DOHH2 (cell line): Measurements from ENCODE around the gene SLC9A2.

Experiments
- H3F3A ChIP-seq: fragments of 200-600 bp; sonication (generic), shearing (Covaris generic); 2 replicates; pipeline ENCODE4 v1.6.0; 2016; ENCODE audit warnings: antibody characterized with exemption, mild to moderate bottlenecking; ENCODE audit not compliant: control insufficient read depth, insufficient read depth
- H3K27ac ChIP-seq: fragments of 200-600 bp; sonication (generic); 2 replicates; pipeline ENCODE4 v1.5.1; 2014; ENCODE audit warnings: low read depth, mild to moderate bottlenecking, low read length, moderate library complexity
- H3K27me3 ChIP-seq: fragments of 200-600 bp; sonication (generic); 2 replicates; pipeline ENCODE4 v1.6.1; 2014; ENCODE audit warnings: mild to moderate bottlenecking, low read length, mixed read lengths; ENCODE audit not compliant: control insufficient read depth
- H3K36me3 ChIP-seq: fragments of 200-600 bp; sonication (generic); 2 replicates; pipeline ENCODE4 v1.6.1; 2014; ENCODE audit warnings: mild to moderate bottlenecking, low read length, moderate library complexity, mixed read lengths; ENCODE audit not compliant: control insufficient read depth
- H3K4me1 ChIP-seq: fragments of 200-600 bp; sonication (generic); 2 replicates; pipeline ENCODE4 v1.6.1; 2014; ENCODE audit warnings: mild to moderate bottlenecking, low read length, mixed read lengths; ENCODE audit not compliant: control insufficient read depth
- H3K4me2 ChIP-seq: fragments of 200-600 bp; sonication (generic); 2 replicates; pipeline ENCODE4 v1.6.0; 2014; ENCODE audit warnings: mild to moderate bottlenecking, low read length, moderate library complexity
- H3K4me3 ChIP-seq: fragments of 200-600 bp; sonication (generic); 2 replicates; pipeline ENCODE4 v1.5.1; 2014; ENCODE audit warnings: mild to moderate bottlenecking, low read length, mixed read lengths
- H3K79me2 ChIP-seq: fragments of 200-600 bp; sonication (generic); 2 replicates; pipeline ENCODE4 v1.6.1; 2014; ENCODE audit warnings: mild to moderate bottlenecking, low read length, mixed read lengths; ENCODE audit not compliant: control insufficient read depth
- H3K9me2 ChIP-seq: fragments of 200-600 bp; sonication (generic); replicated peaks from 2 replicates; pipeline ENCODE4 v1.6.1; 2014; ENCODE audit warnings: mild to moderate bottlenecking, low read length, mixed read lengths; ENCODE audit not compliant: control insufficient read depth
- H3K9me3 ChIP-seq: fragments of 200-600 bp; sonication (generic); 2 replicates; pipeline ENCODE4 v1.6.1; 2014; ENCODE audit warnings: antibody characterized with exemption, low read length, mixed read lengths; ENCODE audit not compliant: control insufficient read depth, insufficient read depth
- H4K20me1 ChIP-seq: fragments of 200-600 bp; sonication (generic); 2 replicates; pipeline ENCODE4 v1.6.0; 2014; ENCODE audit warnings: low read depth, mild to moderate bottlenecking, antibody characterized with exemption, low read length, moderate library complexity; ENCODE audit not compliant: control insufficient read depth, insufficient read depth
- EZH2phosphoT487 ChIP-seq: fragments of 200-600 bp; sonication (generic); IDR thresholded peaks from 2 replicates; pipeline ENCODE4 v1.6.1; 2017; ENCODE audit warnings: borderline replicate concordance, mild to moderate bottlenecking, antibody characterized with exemption, low read length, moderate library complexity, mixed read lengths
- TF ChIP-seq, protein P1 (sequence below): fragments of 200-600 bp; sonication (generic); IDR thresholded peaks from one replicate; pipeline ENCODE4 v1.5.1; 2014; ENCODE audit warnings: antibody characterized with exemption, mild to moderate bottlenecking, low read depth, low read length; ENCODE audit not compliant: poor library complexity, severe bottlenecking

The SLC9A2 gene

DNA sequence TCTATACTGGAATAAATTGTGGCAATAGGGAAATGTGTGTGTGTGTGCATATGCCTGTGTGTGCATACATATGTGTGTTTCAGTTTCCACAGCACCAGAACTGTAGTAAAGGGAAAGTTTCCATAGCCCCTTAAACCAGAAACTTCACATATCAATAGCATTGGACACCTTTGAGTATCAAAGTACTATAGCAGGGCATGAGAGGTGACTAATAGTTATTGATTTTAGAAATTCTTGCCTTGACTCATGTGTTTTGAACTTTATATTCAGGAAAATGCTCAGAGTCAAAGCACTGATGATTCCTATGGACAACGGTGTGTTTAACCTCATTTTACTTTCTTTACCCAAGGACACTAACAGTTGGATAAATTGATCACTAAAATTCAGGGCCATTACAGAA, 50.0 kb downstream of the SLC9A2 start:
- no peaks in the 10 kb centered on the region for H3K79me2 ChIP-seq
- H3K27ac ChIP-seq, result no peak overlapping the region
- no peaks in the 10 kb centered on the region for H3K9me3 ChIP-seq
- H3K4me2 ChIP-seq, result no peak overlapping the region
- no peaks in the 10 kb centered on the region for H3K27me3 ChIP-seq
- H3K9me2 ChIP-seq, result no peaks in the 10 kb centered on the region
- no peak for TF ChIP-seq EZH2phosphoT487
- TF ChIP-seq, protein P1, sequence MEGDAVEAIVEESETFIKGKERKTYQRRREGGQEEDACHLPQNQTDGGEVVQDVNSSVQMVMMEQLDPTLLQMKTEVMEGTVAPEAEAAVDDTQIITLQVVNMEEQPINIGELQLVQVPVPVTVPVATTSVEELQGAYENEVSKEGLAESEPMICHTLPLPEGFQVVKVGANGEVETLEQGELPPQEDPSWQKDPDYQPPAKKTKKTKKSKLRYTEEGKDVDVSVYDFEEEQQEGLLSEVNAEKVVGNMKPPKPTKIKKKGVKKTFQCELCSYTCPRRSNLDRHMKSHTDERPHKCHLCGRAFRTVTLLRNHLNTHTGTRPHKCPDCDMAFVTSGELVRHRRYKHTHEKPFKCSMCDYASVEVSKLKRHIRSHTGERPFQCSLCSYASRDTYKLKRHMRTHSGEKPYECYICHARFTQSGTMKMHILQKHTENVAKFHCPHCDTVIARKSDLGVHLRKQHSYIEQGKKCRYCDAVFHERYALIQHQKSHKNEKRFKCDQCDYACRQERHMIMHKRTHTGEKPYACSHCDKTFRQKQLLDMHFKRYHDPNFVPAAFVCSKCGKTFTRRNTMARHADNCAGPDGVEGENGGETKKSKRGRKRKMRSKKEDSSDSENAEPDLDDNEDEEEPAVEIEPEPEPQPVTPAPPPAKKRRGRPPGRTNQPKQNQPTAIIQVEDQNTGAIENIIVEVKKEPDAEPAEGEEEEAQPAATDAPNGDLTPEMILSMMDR, result no peak
- H3K4me1 ChIP-seq, result no peaks in the 10 kb centered on the region
- no peaks in the 10 kb centered on the region for H3F3A ChIP-seq
- no peaks in the 10 kb centered on the region for H3K36me3 ChIP-seq
- no peaks in the 10 kb centered on the region for H4K20me1 ChIP-seq
- no peak overlapping the region for H3K4me3 ChIP-seq

DNA sequence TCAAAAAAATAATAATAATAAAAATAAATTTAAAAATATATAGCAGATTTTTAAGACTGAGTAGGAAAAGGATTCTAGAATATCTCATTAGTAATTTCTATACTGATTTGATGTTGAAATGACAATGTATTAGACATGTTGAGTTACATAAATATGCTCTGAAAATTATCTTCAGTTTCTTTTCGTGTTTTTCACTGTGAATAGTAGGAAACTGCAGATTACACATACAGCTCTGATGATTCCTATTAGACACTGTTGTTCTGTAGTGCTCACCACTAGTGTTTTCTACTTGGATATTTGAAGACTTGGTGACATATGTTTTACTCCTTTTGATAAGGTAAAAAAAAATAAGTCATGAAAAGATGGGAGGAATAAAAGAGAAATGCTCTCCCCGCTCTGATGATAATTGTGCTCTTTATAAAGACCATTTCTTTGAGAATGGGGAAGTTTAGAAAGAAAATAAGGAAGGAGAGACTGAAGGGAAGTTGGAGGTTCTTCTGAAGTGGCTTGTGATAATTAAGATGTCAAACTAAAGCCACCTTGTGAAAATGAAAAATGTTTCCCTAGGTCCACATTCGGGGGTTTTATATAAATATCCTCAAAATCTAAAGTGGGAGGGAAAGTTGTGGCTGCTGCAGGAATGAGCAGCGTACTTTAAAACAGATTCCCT, 52.9 kb downstream of the SLC9A2 start:
- Histone ChIP-seq H3K79me2 (no peaks in the 10 kb centered on the region), H3K4me1 (no peaks in the 10 kb centered on the region), H4K20me1 (no peaks in the 10 kb centered on the region), H3K27ac (no peak overlapping the region), H3K9me2 (no peaks in the 10 kb centered on the region), H3F3A (no peaks in the 10 kb centered on the region), H3K27me3 (no peaks in the 10 kb centered on the region), H3K36me3 (no peaks in the 10 kb centered on the region), H3K9me3 (no peaks in the 10 kb centered on the region), H3K4me2 (no peak overlapping the region), H3K4me3 (no peak overlapping the region)
- no peak for TF ChIP-seq EZH2phosphoT487
- TF ChIP-seq, protein P1, result no peak

DNA sequence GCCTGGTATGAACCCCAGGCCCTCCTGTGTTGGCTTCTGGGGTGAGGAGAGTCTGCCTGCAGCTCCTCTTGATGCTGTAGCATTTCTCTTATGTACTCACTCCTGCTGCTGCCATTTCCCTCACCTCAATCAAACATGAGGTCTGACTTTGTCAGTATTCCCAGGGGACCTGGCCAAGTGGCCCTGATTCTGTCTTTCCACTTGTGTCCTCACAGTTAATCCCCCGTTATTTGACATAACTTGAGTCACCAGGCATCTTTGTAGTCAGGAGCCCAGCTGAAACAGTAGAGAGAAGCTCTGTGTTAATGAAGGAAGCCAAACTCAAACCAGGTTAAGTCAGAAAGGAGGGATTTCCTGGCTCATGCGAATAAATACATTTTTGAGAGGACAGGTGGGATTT, 55.0 kb downstream of the SLC9A2 start:
- TF ChIP-seq, protein P1, result no peak
- no peak for TF ChIP-seq EZH2phosphoT487
- no peaks in the 10 kb centered on the region for H3K79me2 ChIP-seq
- no peak overlapping the region for H3K4me3 ChIP-seq
- no peaks in the 10 kb centered on the region for H3K27me3 ChIP-seq
- H3K4me1 ChIP-seq, result no peaks in the 10 kb centered on the region
- no peaks in the 10 kb centered on the region for H3K9me3 ChIP-seq
- H4K20me1 ChIP-seq, result no peaks in the 10 kb centered on the region
- H3K27ac ChIP-seq, result no peak overlapping the region
- H3K36me3 ChIP-seq, result no peaks in the 10 kb centered on the region
- H3K4me2 ChIP-seq, result no peak overlapping the region
- no peaks in the 10 kb centered on the region for H3K9me2 ChIP-seq
- no peaks in the 10 kb centered on the region for H3F3A ChIP-seq
